Adrenal gland (tissue), 5 donors: ENCODE data around the gene DYSF.

ENCODE experiments used
- POLR2A ChIP-seq, 2 donors: fragments of 450-650 bp; IDR thresholded peaks; one replicate each; pipeline ENCODE4 v1.6.1; 2017; ENCODE audit warnings: antibody characterized with exemption in 2 of 2, mild to moderate bottlenecking in 2 of 2, moderate library complexity in 1 of 2
- TF ChIP-seq, protein P1 (sequence below), 6 experiments: fragments of 450-650 bp in 4 of 6; fragments of 200-600 bp in 2 of 6; sonication (generic) in 1 of 6; IDR thresholded peaks; 1 replicate in 5 of 6; 2 replicates in 1 of 6; pipeline versions ENCODE4 v1.5.1 to v1.8.0; 2016 to 2021; ENCODE audit warnings: antibody characterized with exemption in 6 of 6, mild to moderate bottlenecking in 2 of 6, moderate library complexity in 1 of 6
- donor health status: DM: no; HTN: no; CAD: no.

DNA sequence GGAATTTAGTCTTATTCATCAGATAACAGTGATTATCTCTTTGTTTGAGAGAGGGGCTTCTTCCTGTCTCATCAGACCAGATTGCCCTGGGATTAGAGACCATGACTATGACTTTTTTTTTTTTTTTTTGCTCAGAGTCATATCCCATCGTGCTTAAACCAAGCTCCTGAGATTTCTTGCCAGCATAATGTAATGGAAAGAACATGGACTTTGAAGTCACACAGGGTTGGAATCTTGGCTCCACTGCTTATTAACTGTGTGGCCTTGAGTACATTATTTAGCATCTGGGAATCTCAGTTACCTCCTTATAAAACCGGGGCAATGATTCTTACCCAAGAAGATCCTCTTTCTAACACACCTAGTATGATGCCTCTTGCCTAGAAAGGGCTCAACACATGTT is 268.3 kb downstream of the DYSF start:
- TF ChIP-seq, protein P1, sequence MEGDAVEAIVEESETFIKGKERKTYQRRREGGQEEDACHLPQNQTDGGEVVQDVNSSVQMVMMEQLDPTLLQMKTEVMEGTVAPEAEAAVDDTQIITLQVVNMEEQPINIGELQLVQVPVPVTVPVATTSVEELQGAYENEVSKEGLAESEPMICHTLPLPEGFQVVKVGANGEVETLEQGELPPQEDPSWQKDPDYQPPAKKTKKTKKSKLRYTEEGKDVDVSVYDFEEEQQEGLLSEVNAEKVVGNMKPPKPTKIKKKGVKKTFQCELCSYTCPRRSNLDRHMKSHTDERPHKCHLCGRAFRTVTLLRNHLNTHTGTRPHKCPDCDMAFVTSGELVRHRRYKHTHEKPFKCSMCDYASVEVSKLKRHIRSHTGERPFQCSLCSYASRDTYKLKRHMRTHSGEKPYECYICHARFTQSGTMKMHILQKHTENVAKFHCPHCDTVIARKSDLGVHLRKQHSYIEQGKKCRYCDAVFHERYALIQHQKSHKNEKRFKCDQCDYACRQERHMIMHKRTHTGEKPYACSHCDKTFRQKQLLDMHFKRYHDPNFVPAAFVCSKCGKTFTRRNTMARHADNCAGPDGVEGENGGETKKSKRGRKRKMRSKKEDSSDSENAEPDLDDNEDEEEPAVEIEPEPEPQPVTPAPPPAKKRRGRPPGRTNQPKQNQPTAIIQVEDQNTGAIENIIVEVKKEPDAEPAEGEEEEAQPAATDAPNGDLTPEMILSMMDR (IDR thresholded peaks at IDR 0.05) = no peak
- TF ChIP-seq POLR2A (IDR thresholded peaks at IDR 0.05) = no peak
